GM21367 (cell line): ENCODE measurements around the gene CIRBP.
"Not testable (repeated sequence)": the region's sequence is repeated elsewhere in the genome, so short reads cannot be mapped to it uniquely, and the experiment has no call there.

ENCODE experiments used
- ATAC-seq: cut with Tn5 transposase; IDR thresholded peaks from one replicate; pipeline ENCODE4 v1.9.1; 2021; ENCODE audit not compliant: unreplicated experiment

Gene CIRBP

DNA sequence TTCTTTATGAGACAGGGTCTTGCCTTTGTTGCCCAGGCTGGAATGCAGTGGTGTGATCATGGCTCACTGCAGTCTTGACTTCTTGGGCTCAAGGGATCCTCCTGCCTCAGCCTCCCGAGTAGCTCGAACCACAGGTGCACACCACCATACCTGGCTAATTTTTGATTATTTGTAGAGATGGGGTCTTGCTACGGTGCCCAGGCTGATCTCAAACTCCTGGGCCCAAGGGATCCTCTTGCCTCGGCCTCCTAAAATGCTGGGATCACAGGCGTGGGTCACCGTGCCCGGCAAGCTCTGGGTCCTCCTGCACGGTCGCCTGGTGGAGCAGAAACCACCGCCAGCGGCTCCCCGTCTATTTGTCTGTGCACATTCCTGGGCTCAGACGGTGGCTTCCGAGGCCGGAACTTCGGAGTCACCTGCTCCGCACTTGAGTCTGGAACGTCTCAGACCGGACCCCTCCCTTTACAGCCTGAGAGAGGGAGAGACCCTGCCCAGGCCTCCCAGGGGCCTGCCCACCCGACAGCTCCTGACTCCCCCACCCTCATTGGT lies 38.7 kb downstream of the CIRBP start:
- ATAC-seq, result no peak

- no peak for ATAC-seq
Measured at GRCh38 chr19:1308718-1309117, 39.6 kb downstream of the CIRBP start.

- no peak for ATAC-seq
Measured at GRCh38 chr19:1309977-1310852, 41.1 kb downstream of the CIRBP start.

GRCh38 chr19:1310853-1311180 lies 41.7 kb downstream of the CIRBP start:
- ATAC-seq, result no peak

- ATAC-seq, result no peak
Measured at GRCh38 chr19:1311543-1312091, 42.5 kb downstream of the CIRBP start.

GRCh38 chr19:1312767-1313694 lies 43.9 kb downstream of the CIRBP start:
- no peak for ATAC-seq

DNA sequence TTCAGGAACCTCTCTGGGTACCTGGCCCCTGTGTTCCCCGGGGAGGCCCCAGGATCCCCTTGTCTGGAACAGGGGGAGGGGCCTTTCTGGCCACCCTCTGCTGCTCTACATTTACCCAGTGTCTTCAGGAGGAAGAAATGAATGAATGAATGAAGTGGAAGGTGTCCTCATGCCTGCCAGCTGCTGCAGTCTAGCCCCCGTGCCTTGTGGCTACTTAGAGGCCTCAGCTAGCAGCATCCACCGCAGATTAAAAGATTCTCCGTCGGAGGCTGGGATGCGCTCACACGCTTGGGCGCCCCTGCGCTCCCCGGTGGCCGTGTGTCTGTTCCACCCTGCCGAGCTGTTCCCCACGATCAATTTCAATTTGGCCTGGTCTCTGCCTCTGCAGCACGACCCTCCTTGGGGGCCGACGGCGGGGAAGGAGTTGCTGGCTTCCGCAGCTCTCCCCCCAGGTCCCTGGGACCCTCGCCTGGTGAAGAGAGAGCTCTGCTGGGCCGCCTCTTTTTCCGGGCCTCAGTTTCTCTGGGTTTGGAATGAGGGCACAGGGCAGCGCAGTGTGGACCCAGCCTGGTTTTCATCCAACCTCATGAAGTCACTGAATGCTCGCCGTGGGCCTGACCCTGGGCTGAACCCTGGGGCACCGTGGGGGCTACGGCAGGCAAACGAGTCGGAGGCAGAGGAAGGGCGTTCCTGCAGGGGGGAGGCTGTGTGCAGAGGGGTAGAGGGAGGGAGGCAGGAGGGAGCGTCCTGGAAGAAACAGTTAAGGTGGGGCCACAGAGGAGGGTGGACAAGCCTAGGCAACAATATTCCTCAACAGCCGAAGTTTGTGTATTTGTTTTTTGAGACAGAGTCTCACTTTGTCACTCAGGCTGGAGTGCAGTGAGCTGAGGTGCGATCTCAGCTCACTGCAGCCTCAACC lies 44.8 kb downstream of the CIRBP start:
- ATAC-seq, result no peak

GRCh38 chr19:1315470-1316166 lies 46.5 kb downstream of the CIRBP start:
- no peak for ATAC-seq

DNA sequence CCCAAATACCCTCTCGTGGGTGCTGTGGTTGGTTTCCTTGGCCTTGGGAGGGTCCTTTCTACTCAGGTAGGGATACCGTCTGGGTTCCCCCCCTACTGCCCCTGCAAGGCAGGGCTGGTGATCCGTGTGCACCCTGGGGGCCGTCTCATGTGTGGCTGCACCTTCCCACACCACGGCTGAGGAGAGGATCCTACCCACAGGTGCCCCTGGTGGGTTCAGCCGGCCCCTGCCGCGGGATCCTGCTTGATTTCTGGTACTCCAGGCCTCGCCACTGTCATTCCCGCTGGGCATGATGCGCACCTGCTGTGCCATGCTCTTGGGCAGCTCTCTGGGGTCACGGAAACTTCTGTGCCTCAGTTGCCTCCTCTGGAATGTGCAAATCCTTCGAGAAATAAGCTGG lies 47.3 kb downstream of the CIRBP start:
- no peak for ATAC-seq

DNA sequence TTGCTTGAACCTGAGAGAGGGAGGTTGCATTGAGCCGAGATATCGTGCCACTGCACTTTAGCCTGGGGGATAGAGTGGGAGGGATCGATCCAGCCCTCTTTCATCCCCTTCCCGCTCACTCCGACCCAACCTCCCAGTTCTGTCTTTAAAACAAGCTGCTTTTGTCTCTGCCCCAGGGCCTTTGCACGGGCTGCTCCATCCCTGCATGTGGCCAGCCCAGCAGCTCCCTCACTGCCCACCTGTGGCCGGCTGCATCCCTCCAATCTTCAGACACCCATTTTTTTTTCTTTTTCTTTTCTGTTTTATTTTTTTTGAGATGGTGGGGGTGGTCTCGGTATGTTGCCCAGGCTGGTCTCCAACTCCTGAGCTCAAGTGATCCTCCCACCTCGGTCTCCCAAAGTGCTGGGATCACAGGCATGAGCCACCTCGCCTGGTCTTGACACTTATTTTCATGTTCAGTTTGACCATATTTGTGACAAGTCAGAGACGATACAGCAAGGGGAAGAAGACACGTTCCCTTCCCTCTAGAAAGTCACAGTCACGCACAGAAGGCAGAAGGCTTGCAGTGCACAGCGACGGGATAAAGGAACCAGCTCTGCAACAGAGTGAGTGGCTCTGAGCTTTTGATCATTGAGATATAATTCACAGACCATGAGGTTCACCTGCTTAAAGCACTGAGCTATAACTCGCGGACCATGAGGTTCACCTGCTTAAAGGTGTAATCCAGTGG lies 48.3 kb downstream of the CIRBP start:
- ATAC-seq, result no peak

GRCh38 chr19:1318678-1319471 lies 49.7 kb downstream of the CIRBP start:
- no peak for ATAC-seq

GRCh38 chr19:1320282-1320650 lies 51.1 kb downstream of the CIRBP start:
- ATAC-seq, result not testable (repeated sequence)

DNA sequence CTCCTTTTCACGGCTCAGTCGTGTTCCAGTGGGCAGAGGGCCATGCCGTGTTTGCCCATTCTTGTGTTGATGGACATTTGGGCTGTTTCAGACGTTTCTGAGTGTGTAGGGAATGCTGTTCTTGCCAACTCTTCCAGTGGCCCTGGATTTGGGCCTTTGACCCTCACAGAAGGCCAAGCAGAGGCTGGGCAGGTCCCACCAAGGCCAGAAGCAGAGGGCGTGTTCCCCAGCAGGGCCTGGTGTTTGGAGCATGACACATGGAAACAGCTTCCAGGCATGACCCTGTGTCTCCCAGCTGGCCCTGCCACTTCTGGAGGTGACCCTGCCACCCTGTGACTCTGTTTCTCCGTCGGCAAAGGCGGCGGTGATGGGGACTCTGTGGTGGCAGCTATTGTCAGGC lies 52.4 kb downstream of the CIRBP start:
- no peak for ATAC-seq

GRCh38 chr19:1322198-1322981 lies 53.3 kb downstream of the CIRBP start:
- no peak for ATAC-seq

DNA sequence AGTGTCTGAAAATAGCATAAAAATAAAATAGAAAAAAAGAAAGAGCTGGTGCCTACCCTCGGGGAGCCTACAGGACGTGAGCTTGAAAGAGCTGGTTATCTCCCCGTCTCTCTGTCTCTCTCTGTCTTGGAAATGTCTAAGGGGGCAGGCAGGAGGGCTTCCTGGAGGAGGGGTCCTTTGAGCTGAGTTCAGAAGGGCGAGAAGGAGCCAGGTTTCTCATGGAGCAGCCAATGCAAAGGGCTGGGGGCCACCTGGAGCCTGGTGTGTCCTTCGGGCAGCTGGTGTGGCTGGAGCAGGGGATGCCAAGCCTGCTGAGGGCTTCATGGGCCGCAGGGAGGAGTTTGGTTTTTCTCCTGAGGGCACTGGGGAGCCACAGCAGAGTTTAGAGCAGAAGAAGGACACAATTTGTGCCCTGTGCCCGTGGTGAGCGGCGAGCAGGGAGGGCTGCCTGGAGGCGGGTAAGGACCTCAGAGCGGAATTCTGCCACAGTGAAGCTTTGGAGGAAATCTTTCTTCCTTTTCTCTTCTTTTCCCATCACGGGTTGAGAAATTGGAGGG lies 55.2 kb downstream of the CIRBP start:
- no peak for ATAC-seq
